GM18508 (cell line): ENCODE results near the gene STRBP.
"Not testable (repeated sequence)": the region's sequence is repeated elsewhere in the genome, so short reads cannot be mapped to it uniquely, and the experiment has no call there.

Experiments
- ATAC-seq: cut with Tn5 transposase; IDR thresholded peaks from one replicate; pipeline ENCODE4 v1.9.1; 2021; ENCODE audit warnings: moderate number of reproducible peaks; ENCODE audit not compliant: insufficient read depth, unreplicated experiment

The STRBP gene

GRCh38 chr9:123284656-123285055 is 16.3 kb upstream of the STRBP start:
- ATAC-seq: no peak

GRCh38 chr9:123283455-123283854 is 15.1 kb upstream of the STRBP start:
- ATAC-seq: no peak

GRCh38 chr9:123283048-123283408 is 14.6 kb upstream of the STRBP start:
- ATAC-seq: no peak

- no peak for ATAC-seq
Measured at GRCh38 chr9:123282362-123283047, 14.1 kb upstream of the STRBP start.

- no peak for ATAC-seq
Measured at GRCh38 chr9:123281659-123282350, 13.4 kb upstream of the STRBP start.

GRCh38 chr9:123278879-123279493 is 10.6 kb upstream of the STRBP start:
- ATAC-seq: not testable (repeated sequence)

- ATAC-seq: no peak
Measured at GRCh38 chr9:123278361-123278760, 10.0 kb upstream of the STRBP start.

- no peak for ATAC-seq
Measured at GRCh38 chr9:123276551-123276950, 8.2 kb upstream of the STRBP start.

GRCh38 chr9:123271133-123271532 is 2.7 kb upstream of the STRBP start:
- ATAC-seq: not testable (repeated sequence)

- ATAC-seq: no peak
Measured at GRCh38 chr9:123269281-123269680, 895 bp upstream of the STRBP start.

GRCh38 chr9:123268199-123268464 is 254 bp downstream of the STRBP start:
- no peak for ATAC-seq

- no peak for ATAC-seq
Measured at GRCh38 chr9:123267481-123268198, 746 bp downstream of the STRBP start.

GRCh38 chr9:123266655-123267399 is 1.6 kb downstream of the STRBP start:
- ATAC-seq: no peak

- no peak for ATAC-seq
Measured at GRCh38 chr9:123265833-123266232, 2.6 kb downstream of the STRBP start.

- ATAC-seq: no peak
Measured at GRCh38 chr9:123263227-123263626, 5.2 kb downstream of the STRBP start.

- ATAC-seq: no peak
Measured at GRCh38 chr9:123262338-123262737, 6.0 kb downstream of the STRBP start.

- ATAC-seq: no peak
Measured at GRCh38 chr9:123261006-123261677, 7.2 kb downstream of the STRBP start.

- ATAC-seq: no peak
Measured at GRCh38 chr9:123260340-123260739, 8.0 kb downstream of the STRBP start.

GRCh38 chr9:123257276-123257675 is 11.1 kb downstream of the STRBP start:
- no peak for ATAC-seq

GRCh38 chr9:123255718-123256117 is 12.7 kb downstream of the STRBP start:
- no peak for ATAC-seq
